H1 (cell line): ENCODE measurements around the gene XKR7.

Experiments
- SP2 ChIP-seq: IDR thresholded peaks from 2 replicates; pipeline ENCODE4 v1.6.1; 2012; ENCODE audit warnings: mild to moderate bottlenecking, low read length, inconsistent platforms
- TAF1 ChIP-seq: IDR thresholded peaks from 2 replicates; pipeline ENCODE4 v1.6.1; 2011; ENCODE audit warnings: mild to moderate bottlenecking, low read depth, low read length
- TF ChIP-seq, protein P1 (sequence below), 3 experiments: IDR thresholded peaks; 1 replicate in 2 of 3; 2 replicates in 1 of 3; pipeline versions ENCODE4 v1.5.1 to v1.6.1; 2011; ENCODE audit warnings: low read length in 3 of 3, mild to moderate bottlenecking in 3 of 3, inconsistent platforms in 2 of 3, low read depth in 1 of 3, moderate library complexity in 1 of 3; ENCODE audit not compliant: insufficient read depth in 1 of 3; ENCODE audit errors: control extremely low read depth in 1 of 3

DNA sequence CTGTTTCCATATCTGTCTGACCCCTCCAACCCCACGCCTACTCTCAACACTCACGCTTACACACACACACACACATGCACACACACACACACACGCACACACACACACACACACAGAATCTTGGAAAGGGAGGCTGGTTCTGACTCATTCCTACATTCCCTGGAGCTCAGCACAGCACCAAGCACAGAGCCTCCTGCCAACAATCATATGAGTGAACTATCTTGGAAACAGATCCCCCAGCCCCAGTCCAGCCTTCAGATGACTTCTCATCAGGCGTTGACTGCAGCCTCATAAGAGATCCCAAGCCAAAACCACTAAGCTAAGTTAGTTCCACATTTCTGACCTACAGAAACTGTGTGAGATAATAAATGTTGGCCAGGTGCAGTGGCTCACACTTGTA is 70.0 kb downstream of the XKR7 start:
- TF ChIP-seq SP2: no peak
- no peak for TF ChIP-seq TAF1
- TF ChIP-seq, protein P1, sequence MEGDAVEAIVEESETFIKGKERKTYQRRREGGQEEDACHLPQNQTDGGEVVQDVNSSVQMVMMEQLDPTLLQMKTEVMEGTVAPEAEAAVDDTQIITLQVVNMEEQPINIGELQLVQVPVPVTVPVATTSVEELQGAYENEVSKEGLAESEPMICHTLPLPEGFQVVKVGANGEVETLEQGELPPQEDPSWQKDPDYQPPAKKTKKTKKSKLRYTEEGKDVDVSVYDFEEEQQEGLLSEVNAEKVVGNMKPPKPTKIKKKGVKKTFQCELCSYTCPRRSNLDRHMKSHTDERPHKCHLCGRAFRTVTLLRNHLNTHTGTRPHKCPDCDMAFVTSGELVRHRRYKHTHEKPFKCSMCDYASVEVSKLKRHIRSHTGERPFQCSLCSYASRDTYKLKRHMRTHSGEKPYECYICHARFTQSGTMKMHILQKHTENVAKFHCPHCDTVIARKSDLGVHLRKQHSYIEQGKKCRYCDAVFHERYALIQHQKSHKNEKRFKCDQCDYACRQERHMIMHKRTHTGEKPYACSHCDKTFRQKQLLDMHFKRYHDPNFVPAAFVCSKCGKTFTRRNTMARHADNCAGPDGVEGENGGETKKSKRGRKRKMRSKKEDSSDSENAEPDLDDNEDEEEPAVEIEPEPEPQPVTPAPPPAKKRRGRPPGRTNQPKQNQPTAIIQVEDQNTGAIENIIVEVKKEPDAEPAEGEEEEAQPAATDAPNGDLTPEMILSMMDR (IDR thresholded peaks at IDR 0.05; ENCODE audit: control extremely low read depth in 1 of 3, insufficient read depth in 1 of 3, low read depth in 1 of 3, low read length in 3 of 3): no peak
